ENCODE results near the gene MCRIP1. TPM values are rescaled to one million over a fixed set of nuclear protein-coding genes. Genes with fewer than 3 reads are reported as not detected.
"Not testable (repeated sequence)": the region's sequence is repeated elsewhere in the genome, so short reads cannot be mapped to it uniquely, and the experiment has no call there.

MCRIP1 gene
- total RNA-seq, 1 donor from 2014 or later: 133 TPM

- Mint-ChIP-seq H3K4me1 (ENCODE audit: low read depth) (no peaks in the 10 kb centered on the region), H3K36me3 (ENCODE audit: low read depth) (peaks cover 20% of the 10 kb centered on the region), H3K27me3 (ENCODE audit: low read depth) (no peaks in the 10 kb centered on the region), H3K4me3 (ENCODE audit: unreplicated experiment) (no peak overlapping the region), H3K27ac (ENCODE audit: unreplicated experiment) (no peak overlapping the region), H3K9me3 (ENCODE audit: low read depth) (no peaks in the 10 kb centered on the region)
- no peak for TF ChIP-seq CTCF (IDR thresholded peaks at IDR 0.05)
- no peak for DNase-seq (ENCODE audit: low spot score)
These were observed 9.3 kb upstream of the MCRIP1 start for GRCh38 chr17:81842378-81842724.

- no peak for TF ChIP-seq CTCF (IDR thresholded peaks at IDR 0.05)
- Mint-ChIP-seq H3K27me3 (ENCODE audit: low read depth) (no peaks in the 10 kb centered on the region), H3K27ac (ENCODE audit: unreplicated experiment) (no peak overlapping the region), H3K4me3 (ENCODE audit: unreplicated experiment) (no peak overlapping the region), H3K36me3 (ENCODE audit: low read depth) (peaks cover 18% of the 10 kb centered on the region), H3K9me3 (ENCODE audit: low read depth) (no peaks in the 10 kb centered on the region), H3K4me1 (ENCODE audit: low read depth) (no peaks in the 10 kb centered on the region)
- no peak for DNase-seq (ENCODE audit: low spot score)
These were observed 8.8 kb upstream of the MCRIP1 start for GRCh38 chr17:81841866-81842265.

DNA sequence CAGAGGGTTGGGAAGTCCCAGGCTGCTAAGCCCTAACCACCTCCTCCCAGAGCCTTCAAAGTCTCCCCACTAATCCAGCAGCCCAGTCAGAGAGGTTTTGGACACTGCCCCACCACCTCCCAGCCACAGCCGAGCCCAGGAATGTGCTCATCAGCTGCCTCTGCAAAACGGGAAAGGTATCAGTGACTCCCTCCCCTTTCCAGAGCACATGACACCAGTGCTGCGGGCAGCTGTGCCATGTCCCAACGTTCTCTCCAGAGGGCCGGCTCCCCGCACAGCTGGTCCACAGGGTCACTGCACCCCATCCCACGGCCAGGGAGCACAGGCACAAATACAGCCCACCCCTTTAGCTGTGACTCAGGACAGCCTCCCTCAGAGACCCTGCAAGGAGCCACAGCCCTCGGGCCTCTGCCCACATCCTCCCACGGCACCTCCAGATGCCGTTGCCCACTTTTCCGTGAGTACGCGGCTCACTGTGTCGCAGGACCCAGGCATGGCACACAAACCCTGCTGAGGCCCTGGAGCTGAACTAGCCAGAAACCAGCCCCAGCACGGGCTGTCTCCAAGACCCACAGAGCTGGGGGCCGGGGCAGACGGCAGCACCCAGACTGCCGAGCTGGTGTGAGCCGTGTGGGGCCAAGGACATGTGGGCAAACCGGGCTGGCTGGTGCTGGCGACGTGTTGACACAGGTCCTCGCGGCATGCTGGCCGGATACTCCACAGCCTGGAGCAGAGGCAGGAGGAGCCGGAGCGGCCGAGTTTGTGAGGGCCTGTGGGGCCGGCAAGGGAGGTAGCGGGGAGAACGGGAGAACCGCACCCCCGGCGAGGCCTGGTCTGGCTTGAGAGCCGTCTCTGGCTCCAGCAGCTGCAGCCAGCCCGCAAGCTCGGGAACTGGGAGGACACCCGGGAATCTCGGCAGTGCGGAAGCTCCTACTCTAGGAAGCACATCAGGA lies 8.0 kb upstream of the MCRIP1 start:
- peak; percentile 95 for DNase-seq (ENCODE audit: low spot score)
- H3K4me3 Mint-ChIP-seq (ENCODE audit: unreplicated experiment): no peak overlapping the region
- no peaks in the 10 kb centered on the region for H3K4me1 Mint-ChIP-seq (ENCODE audit: low read depth)
- no peaks in the 10 kb centered on the region for H3K27me3 Mint-ChIP-seq (ENCODE audit: low read depth)
- H3K36me3 Mint-ChIP-seq (ENCODE audit: low read depth): peaks cover 14% of the 10 kb centered on the region
- H3K9me3 Mint-ChIP-seq (ENCODE audit: low read depth): no peaks in the 10 kb centered on the region
- no peak overlapping the region for H3K27ac Mint-ChIP-seq (ENCODE audit: unreplicated experiment)
- TF ChIP-seq CTCF (IDR thresholded peaks at IDR 0.05): no peak

GRCh38 chr17:81840059-81840458 lies 7.0 kb upstream of the MCRIP1 start:
- H3K4me3 Mint-ChIP-seq (ENCODE audit: unreplicated experiment); H3K9me3 Mint-ChIP-seq (ENCODE audit: low read depth); H3K4me1 Mint-ChIP-seq (ENCODE audit: low read depth); DNase-seq (ENCODE audit: low spot score); H3K27me3 Mint-ChIP-seq (ENCODE audit: low read depth); H3K27ac Mint-ChIP-seq (ENCODE audit: unreplicated experiment): not testable (repeated sequence)
- H3K36me3 Mint-ChIP-seq (ENCODE audit: low read depth): peaks cover 10% of the 10 kb centered on the region

- Mint-ChIP-seq H3K27ac (ENCODE audit: unreplicated experiment) (no peak overlapping the region), H3K4me3 (ENCODE audit: unreplicated experiment) (no peak overlapping the region)
These were observed 6.2 kb upstream of the MCRIP1 start for GRCh38 chr17:81839301-81839700.

More at GRCh38 chr17:81839301-81839700, 6.2 kb upstream of the MCRIP1 start:
- H3K36me3 Mint-ChIP-seq (ENCODE audit: low read depth): peaks cover 5% of the 10 kb centered on the region
- TF ChIP-seq CTCF (IDR thresholded peaks at IDR 0.05): no peak
- DNase-seq (ENCODE audit: low spot score): no peak
- H3K4me1 Mint-ChIP-seq (ENCODE audit: low read depth): no peaks in the 10 kb centered on the region
- no peaks in the 10 kb centered on the region for H3K9me3 Mint-ChIP-seq (ENCODE audit: low read depth)
- no peaks in the 10 kb centered on the region for H3K27me3 Mint-ChIP-seq (ENCODE audit: low read depth)

Measured in chondrocyte (in vitro differentiated cells).